RPMI7951 (cell line): ENCODE measurements around the gene CYBA. TPM values are rescaled to one million over a fixed set of nuclear protein-coding genes. Genes with fewer than 3 reads are reported as not detected.

Experiments
- DNase-seq: peaks from one replicate; pipeline ENCODE4 v3.0.0-alpha.2; 2012; ENCODE audit warnings: low read depth
- total RNA-seq: library from RNA; depleted of rRNA; stranded (reverse); fragments of >200 nt; shearing (Covaris generic); gene quantifications from 2 replicates; pipeline ENCODE4 v1.2.3, GENCODE V29; 2014; rRNA removed

Gene CYBA
- total RNA-seq, 1 experiment from 2014 or later, result 30.9 TPM

- no peak for DNase-seq
These were observed 56.9 kb downstream of the CYBA start for GRCh38 chr16:88593910-88594309.

GRCh38 chr16:88593489-88593888 is 57.4 kb downstream of the CYBA start:
- DNase-seq, result no peak

Other genes with a start within 250 kb of the CYBA start
- 0.88 and 1.1 TPM in 2 replicates for gene ZFPM1, start 197.8 kb downstream of the CYBA start, total RNA-seq
- 6.4 and 7.9 TPM in 2 replicates for gene ZC3H18, start 80.7 kb downstream of the CYBA start, total RNA-seq
- gene IL17C, start 12.5 kb downstream of the CYBA start, total RNA-seq, result not detected in 2 replicates
- 27.8 and 31.3 TPM in 2 replicates for gene MVD, start 12.0 kb upstream of the CYBA start, total RNA-seq
- gene SNAI3, start 35.5 kb upstream of the CYBA start, total RNA-seq, result not detected in 2 replicates
- gene RNF166, start 55.4 kb upstream of the CYBA start, total RNA-seq, result 10.6 and 16.0 TPM in 2 replicates
- 13.2 and 13.4 TPM in 2 replicates for gene CTU2, start 55.5 kb upstream of the CYBA start, total RNA-seq
- 76.4 and 91.5 TPM in 2 replicates for gene PIEZO1, start 134.2 kb upstream of the CYBA start, total RNA-seq
- gene CDT1, start 152.7 kb upstream of the CYBA start, total RNA-seq, result 32.2 and 35.2 TPM in 2 replicates
- gene APRT, start 160.9 kb upstream of the CYBA start, total RNA-seq, result 122 and 184 TPM in 2 replicates
- 23.9 and 32.1 TPM in 2 replicates for gene GALNS, start 205.9 kb upstream of the CYBA start, total RNA-seq
- gene TRAPPC2L, start 206.1 kb upstream of the CYBA start, total RNA-seq, result 48.7 and 55.3 TPM in 2 replicates
- not detected in 2 replicates for gene PABPN1L, start 215.6 kb upstream of the CYBA start, total RNA-seq